H1 (cell line): ENCODE measurements around the gene MANSC4. TPM values are rescaled to one million over a fixed set of nuclear protein-coding genes. Genes with fewer than 3 reads are reported as not detected.

Source experiments
- CTCF ChIA-PET: fragments of 300-600 bp; sonication (Branson Sonifier 250); formaldehyde crosslinking; loops from one replicate; lab custom pipeline; 2021; ENCODE audit not compliant: partially characterized antibody; lab: Charles Lee
- POLR2A ChIA-PET: fragments of 300-600 bp; sonication (Branson Sonifier 250); formaldehyde crosslinking; loops from one replicate; lab custom pipeline; 2021; ENCODE audit warnings: inconsistent platforms; ENCODE audit not compliant: partially characterized antibody; lab: Charles Lee
- DNase-seq, 2 experiments: peaks; one replicate each; pipeline versions ENCODE4 v3.0.0 to v3.0.0-alpha.2; 2010 to 2022; ENCODE audit warnings: low spot score in 2 of 2, low read depth in 1 of 2, mixed read lengths in 1 of 2
- FAIRE-seq: peaks from 2 replicates; lab custom pipeline; 2011; peaks lifted over from hg19 to GRCh38; lab: Jason Lieb, UNC
- H2AFZ ChIP-seq: 2 replicates; pipeline ENCODE4 v1.8.1; 2012; ENCODE audit warnings: low read length, inconsistent platforms
- H2AK5ac ChIP-seq: 2 replicates; pipeline ENCODE4 v1.6.1; 2013; ENCODE audit warnings: low read depth, low read length
- H2BK120ac ChIP-seq: replicated peaks from 2 replicates; pipeline ENCODE3; 2013; ENCODE audit warnings: low read depth, low read length, inconsistent platforms
- H2BK12ac ChIP-seq: 2 replicates; pipeline ENCODE4 v1.6.1; 2013; ENCODE audit warnings: low read depth, low read length
- H2BK15ac ChIP-seq: 2 replicates; pipeline ENCODE4 v1.6.1; 2013; ENCODE audit warnings: low read length
- H2BK20ac ChIP-seq: 2 replicates; pipeline ENCODE4 v1.6.1; 2013; ENCODE audit warnings: low read length
- H2BK5ac ChIP-seq: 2 replicates; pipeline ENCODE4 v1.6.1; 2013; ENCODE audit warnings: low read depth, low read length
- H3K14ac ChIP-seq: 2 replicates; pipeline ENCODE4 v1.6.1; 2013; ENCODE audit warnings: inconsistent platforms; ENCODE audit not compliant: insufficient read length
- H3K18ac ChIP-seq: 2 replicates; pipeline ENCODE4 v1.6.1; 2013; ENCODE audit warnings: low read length; ENCODE audit errors: extremely low read depth
- H3K23ac ChIP-seq: 2 replicates; pipeline ENCODE4 v1.6.1; 2013; ENCODE audit warnings: inconsistent platforms; ENCODE audit not compliant: insufficient read length
- H3K23me2 ChIP-seq: 2 replicates; pipeline ENCODE4 v1.6.1; 2013; ENCODE audit warnings: low read depth, low read length
- H3K27ac ChIP-seq: 2 replicates; pipeline ENCODE4 v1.6.1; 2011; ENCODE audit warnings: low read depth, low read length, inconsistent platforms
- H3K27me3 ChIP-seq, 4 experiments: replicated peaks in 1 of 4; 1 replicate in 1 of 4; 2 replicates in 3 of 4; pipeline versions ENCODE4 v1.6.1 to v1.8.1; 2011 to 2013; ENCODE audit warnings: low read length in 3 of 4, mild to moderate bottlenecking in 3 of 4, inconsistent platforms in 2 of 4, mixed read lengths in 2 of 4, moderate library complexity in 1 of 4; ENCODE audit not compliant: control insufficient read depth in 3 of 4, insufficient read depth in 3 of 4; ENCODE audit errors: extremely low read depth in 1 of 4
- H3K36me3 ChIP-seq, 4 experiments: 2 replicates each; pipeline versions ENCODE4 v1.6.1 to v1.8.1; 2011 to 2013; ENCODE audit warnings: mild to moderate bottlenecking in 4 of 4, low read length in 3 of 4, moderate library complexity in 2 of 4, control low read depth in 1 of 4, inconsistent platforms in 1 of 4; ENCODE audit not compliant: insufficient read depth in 4 of 4, control insufficient read depth in 2 of 4
- H3K4ac ChIP-seq: replicated peaks from 2 replicates; pipeline ENCODE3; 2013; ENCODE audit warnings: low read length, low read depth, mixed read lengths, inconsistent platforms; ENCODE audit not compliant: insufficient read length
- H3K4me1 ChIP-seq, 4 experiments: replicated peaks in 1 of 4; 1 replicate in 1 of 4; 2 replicates in 3 of 4; pipeline versions ENCODE4 v1.6.1 to v1.8.1; 2011 to 2013; ENCODE audit warnings: low read length in 3 of 4, inconsistent platforms in 2 of 4, mixed read lengths in 1 of 4; ENCODE audit not compliant: insufficient read depth in 4 of 4, control insufficient read depth in 3 of 4
- H3K4me2 ChIP-seq, 2 experiments: 2 replicates each; pipeline versions ENCODE4 v1.6.1 to v1.8.1; 2011 to 2013; ENCODE audit warnings: low read depth in 2 of 2, low read length in 2 of 2, control low read depth in 1 of 2, inconsistent platforms in 1 of 2, mild to moderate bottlenecking in 1 of 2; ENCODE audit not compliant: insufficient read depth in 1 of 2
- H3K4me3 ChIP-seq, 4 experiments: fragments of 200-600, 300-600 bp in 1 of 4; sonication (generic), shearing (Covaris generic), sonication (Bioruptor Twin) in 1 of 4; 2 replicates each; pipeline versions ENCODE4 v1.5.1 to v1.8.1; 2011 to 2016; ENCODE audit warnings: low read length in 4 of 4, low read depth in 3 of 4, control low read depth in 2 of 4, inconsistent platforms in 2 of 4, mild to moderate bottlenecking in 2 of 4, mixed read lengths in 1 of 4, moderate library complexity in 1 of 4; ENCODE audit not compliant: insufficient read depth in 2 of 4; ENCODE audit errors: extremely low read depth in 1 of 4
- H3K56ac ChIP-seq: replicated peaks from 2 replicates; pipeline ENCODE3; 2013; ENCODE audit warnings: low read depth, mild to moderate bottlenecking, mixed read lengths, low read length, inconsistent platforms; ENCODE audit not compliant: insufficient read length
- H3K79me1 ChIP-seq: 2 replicates; pipeline ENCODE4 v1.6.1; 2013; ENCODE audit warnings: low read depth, low read length, control low read depth
- H3K79me2 ChIP-seq, 2 experiments: 2 replicates each; pipeline versions ENCODE4 v1.6.1 to v1.8.1; 2012 to 2013; ENCODE audit warnings: low read length in 2 of 2, mild to moderate bottlenecking in 2 of 2, inconsistent platforms in 1 of 2; ENCODE audit not compliant: insufficient read depth in 2 of 2, control insufficient read depth in 1 of 2
- H3K9ac ChIP-seq, 4 experiments: replicated peaks in 1 of 4; 1 replicate in 1 of 4; 2 replicates in 3 of 4; pipeline versions ENCODE4 v1.6.1 to v1.8.1; 2011 to 2013; ENCODE audit warnings: low read depth in 3 of 4, low read length in 3 of 4, control low read depth in 2 of 4, mild to moderate bottlenecking in 2 of 4, moderate library complexity in 2 of 4, inconsistent platforms in 1 of 4; ENCODE audit errors: extremely low read depth in 1 of 4
- H3K9me3 ChIP-seq, 2 experiments: 2 replicates each; pipeline versions ENCODE4 v1.6.1 to v1.8.1; 2012 to 2013; ENCODE audit warnings: mild to moderate bottlenecking in 2 of 2, moderate library complexity in 2 of 2, control low read depth in 1 of 2, inconsistent platforms in 1 of 2, low read depth in 1 of 2, low read length in 1 of 2, mixed read lengths in 1 of 2; ENCODE audit not compliant: insufficient read depth in 2 of 2
- H4K20me1 ChIP-seq, 2 experiments: replicated peaks in 1 of 2; 2 replicates each; pipeline versions ENCODE3 to v1.8.1; 2011 to 2013; ENCODE audit warnings: inconsistent platforms in 2 of 2, low read length in 2 of 2, mild to moderate bottlenecking in 1 of 2; ENCODE audit not compliant: insufficient read depth in 2 of 2, control insufficient read depth in 1 of 2
- H4K5ac ChIP-seq: 2 replicates; pipeline ENCODE4 v1.6.1; 2013; ENCODE audit warnings: low read length, low read depth, mixed read lengths, inconsistent platforms; ENCODE audit not compliant: insufficient read length
- H4K8ac ChIP-seq: 2 replicates; pipeline ENCODE4 v1.8.0; 2013; ENCODE audit warnings: mild to moderate bottlenecking, moderate library complexity, low read length, inconsistent platforms; ENCODE audit not compliant: insufficient read depth; ENCODE audit errors: extremely low read depth
- H4K91ac ChIP-seq: replicated peaks from 2 replicates; pipeline ENCODE3; 2013; ENCODE audit warnings: low read length, mixed read lengths, inconsistent platforms; ENCODE audit not compliant: insufficient read length
- ASH2L ChIP-seq: fragments of 200-600, 300-600 bp; sonication (generic); IDR thresholded peaks from one replicate; pipeline ENCODE4 v1.7.1; 2017; ENCODE audit warnings: low read length
- BACH1 ChIP-seq: IDR thresholded peaks from 2 replicates; pipeline ENCODE4 v1.6.1; 2012; ENCODE audit warnings: low read length, improper control_type of control experiment
- CHD1 ChIP-seq: IDR thresholded peaks from 2 replicates; pipeline ENCODE4 v1.6.1; 2012; ENCODE audit warnings: low read depth, low read length, improper control_type of control experiment
- CTBP2 ChIP-seq: IDR thresholded peaks from 2 replicates; pipeline ENCODE4 v1.7.0; 2011; ENCODE audit warnings: borderline replicate concordance, mild to moderate bottlenecking, moderate library complexity, mixed read lengths, low read length; ENCODE audit not compliant: insufficient read depth, insufficient read length
- EZH2 ChIP-seq: fragments of 200-600 bp; sonication (generic); IDR thresholded peaks from 2 replicates; pipeline ENCODE4 v1.7.1; 2012; ENCODE audit warnings: low read depth, mild to moderate bottlenecking, moderate library complexity, low read length, inconsistent platforms; ENCODE audit not compliant: severe bottlenecking
- HDAC2 ChIP-seq, 2 experiments: fragments of 300-600 bp in 1 of 2; sonication (generic) in 1 of 2; IDR thresholded peaks; 2 replicates each; pipeline ENCODE4 v1.6.1; 2011 to 2012; ENCODE audit warnings: low read depth in 2 of 2, low read length in 2 of 2, mild to moderate bottlenecking in 2 of 2, moderate library complexity in 2 of 2, borderline replicate concordance in 1 of 2, inconsistent platforms in 1 of 2
- JUND ChIP-seq: IDR thresholded peaks from 2 replicates; pipeline ENCODE4 v1.6.1; 2011; ENCODE audit warnings: mild to moderate bottlenecking, improper control_type of control experiment, low read length
- NANOG ChIP-seq: IDR thresholded peaks from 2 replicates; pipeline ENCODE4 v1.6.1; 2011; ENCODE audit warnings: low read length, low read depth, mild to moderate bottlenecking, inconsistent platforms; ENCODE audit not compliant: insufficient read depth, poor library complexity, severe bottlenecking
- SIN3A ChIP-seq, 2 experiments: IDR thresholded peaks in 1 of 2; conservative IDR thresholded peaks in 1 of 2; 2 replicates each; pipeline ENCODE4 v1.6.1; 2011 to 2012; ENCODE audit warnings: low read length in 2 of 2, improper control_type of control experiment in 1 of 2, low read depth in 1 of 2, mild to moderate bottlenecking in 1 of 2
- TAF1 ChIP-seq: IDR thresholded peaks from 2 replicates; pipeline ENCODE4 v1.6.1; 2011; ENCODE audit warnings: mild to moderate bottlenecking, low read depth, low read length
- TCF12 ChIP-seq: IDR thresholded peaks from 2 replicates; pipeline ENCODE4 v1.6.1; 2011; ENCODE audit warnings: low read depth, mild to moderate bottlenecking, low read length
- ZNF274 ChIP-seq: IDR thresholded peaks from 2 replicates; pipeline ENCODE4 v1.7.0; 2012; ENCODE audit warnings: low read length, borderline replicate concordance; ENCODE audit errors: extremely low read depth
- WGBS, 2 experiments: shearing (Covaris generic) in 1 of 2; methylation state at CpG; one replicate each; pipeline versions ENCODE4 v1.1.6 to v1.1.7; 2013 to 2015; ENCODE audit warnings: low lambda C conversion rate in 2 of 2, mixed read lengths in 2 of 2, inconsistent platforms in 1 of 2, low coverage in 1 of 2, missing lambda C conversion rate in 1 of 2; ENCODE audit not compliant: insufficient replicate concordance in 2 of 2, insufficient coverage in 1 of 2, insufficient read length in 1 of 2; ENCODE audit errors: extremely low coverage in 1 of 2, missing lambda C conversion rate in 1 of 2; 5-methylcytosine and 5-hydroxymethylcytosine counted together
- polyA plus RNA-seq, 7 experiments: library from polyadenylated mRNA; depleted of rRNA in 3 of 7; stranded (reverse) in 5 of 7; unstranded in 2 of 7; fragments of >200 nt in 5 of 7; fragments of 200-250 nt in 2 of 7; gene quantifications; 1 replicate in 5 of 7; 2 replicates in 1 of 7; 4 replicates in 1 of 7; pipeline versions ENCODE4 v1.2.1 to v1.2.3, GENCODE V29; 2011 to 2013; ENCODE audit warnings: missing spikeins in 2 of 7, mixed read lengths in 2 of 7
- total RNA-seq: library from RNA; stranded (reverse); fragmentation: NEBNext Ultra II Directional; extraction: Animal tissue kit (Norgen Biotek cat#: 25700); gene quantifications from 2 replicates; pipeline ENCODE4 v1.2.1, GENCODE V29; 2021

The MANSC4 gene
- total and polyA plus RNA-seq, 2 of the 8 experiments (the other 6 are each of a cell fraction or from before 2014, with no cell fraction given), result not detected

- no peak overlapping the region for H3K27ac ChIP-seq
- CTCF ChIA-PET, result interaction anchor here (1.1 kb wide), 1 partner anchor 10 kb away, joined by 3 read pairs; no protein-coding TSS in a partner anchor
- no peak for TF ChIP-seq JUND
- no peak for TF ChIP-seq CTBP2
- no peak for TF ChIP-seq NANOG
- TF ChIP-seq CHD1, result no peak
- TF ChIP-seq HDAC2 (IDR thresholded peaks at IDR 0.05; ENCODE audit: borderline replicate concordance in 1 of 2, low read depth in 2 of 2, low read length in 2 of 2), result no peak
- TF ChIP-seq TAF1, result no peak
- no peak for TF ChIP-seq TCF12
- no peak for TF ChIP-seq BACH1
- TF ChIP-seq SIN3A (conservative IDR thresholded peaks at IDR 0.05 in 1 of 2, IDR thresholded peaks at IDR 0.05 in 1 of 2; ENCODE audit: low read depth in 1 of 2, low read length in 2 of 2), result no peak
- TF ChIP-seq ZNF274, result no peak
- TF ChIP-seq ASH2L, result no peak
- no peak for TF ChIP-seq EZH2
These were observed 10.8 kb downstream of the MANSC4 start for GRCh38 chr12:27769142-27769673.

More at GRCh38 chr12:27769142-27769673, 10.8 kb downstream of the MANSC4 start:
- H3K27me3 ChIP-seq, result no peaks in the 10 kb centered on the region
- no peak overlapping the region for H2BK120ac ChIP-seq
- no peaks in the 10 kb centered on the region for H3K23me2 ChIP-seq
- H4K5ac ChIP-seq, result no peak overlapping the region
- H4K8ac ChIP-seq, result no peak overlapping the region
- 84% methylated on average over 8 of the region's 8 CpGs; no CpG with 5 or more reads in 1 of the 2 experiments for WGBS, 2 experiments
- no peaks in the 10 kb centered on the region for H4K20me1 ChIP-seq
- no peak overlapping the region for H3K18ac ChIP-seq
- H2BK12ac ChIP-seq, result no peak overlapping the region
- H3K36me3 ChIP-seq, result no peaks in the 10 kb centered on the region
- POLR2A ChIA-PET, result interaction anchor here (0.6 to 1.0 kb wide), 2 partner anchors 28 to 520 kb away, joined by 4 read pairs; no protein-coding TSS in a partner anchor
- H2BK5ac ChIP-seq, result no peak overlapping the region
- no peaks in the 10 kb centered on the region for H3K9me3 ChIP-seq
- no peaks in the 10 kb centered on the region for H3K79me2 ChIP-seq
- H3K56ac ChIP-seq, result no peak overlapping the region
- no peak overlapping the region for H3K23ac ChIP-seq
- no peak overlapping the region for H2BK15ac ChIP-seq
- FAIRE-seq, result no peak
- no peak overlapping the region for H3K9ac ChIP-seq
- no peak overlapping the region for H3K4ac ChIP-seq
- no peak overlapping the region for H3K4me3 ChIP-seq
- no peak overlapping the region for H2BK20ac ChIP-seq
- H3K4me1 ChIP-seq, result no peaks in the 10 kb centered on the region
- H3K14ac ChIP-seq, result no peak overlapping the region
- H2AFZ ChIP-seq, result no peak overlapping the region
- no peak overlapping the region for H4K91ac ChIP-seq
- no peak overlapping the region for H2AK5ac ChIP-seq
- no peak for DNase-seq
- no peak overlapping the region for H3K4me2 ChIP-seq
- no peaks in the 10 kb centered on the region for H3K79me1 ChIP-seq
